H54 (cell line): ENCODE results near the gene ECI2.
A peak's percentile ranks its signal among the peaks of the same experiment; 100 is the strongest.

Experiments used
- DNase-seq: peaks from one replicate; pipeline ENCODE4 v3.0.0; 2011; ENCODE audit warnings: low spot score, mixed read lengths; ENCODE audit not compliant: insufficient read length
- FAIRE-seq: peaks from 3 replicates; lab custom pipeline; 2011; peaks lifted over from hg19 to GRCh38; lab: Jason Lieb, UNC
- POLR2A ChIP-seq: IDR thresholded peaks from 2 replicates; pipeline ENCODE4 v1.6.1; 2011; ENCODE audit warnings: low read depth, mild to moderate bottlenecking, low read length

ECI2 gene, protein sequence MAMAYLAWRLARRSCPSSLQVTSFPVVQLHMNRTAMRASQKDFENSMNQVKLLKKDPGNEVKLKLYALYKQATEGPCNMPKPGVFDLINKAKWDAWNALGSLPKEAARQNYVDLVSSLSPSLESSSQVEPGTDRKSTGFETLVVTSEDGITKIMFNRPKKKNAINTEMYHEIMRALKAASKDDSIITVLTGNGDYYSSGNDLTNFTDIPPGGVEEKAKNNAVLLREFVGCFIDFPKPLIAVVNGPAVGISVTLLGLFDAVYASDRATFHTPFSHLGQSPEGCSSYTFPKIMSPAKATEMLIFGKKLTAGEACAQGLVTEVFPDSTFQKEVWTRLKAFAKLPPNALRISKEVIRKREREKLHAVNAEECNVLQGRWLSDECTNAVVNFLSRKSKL

DNA sequence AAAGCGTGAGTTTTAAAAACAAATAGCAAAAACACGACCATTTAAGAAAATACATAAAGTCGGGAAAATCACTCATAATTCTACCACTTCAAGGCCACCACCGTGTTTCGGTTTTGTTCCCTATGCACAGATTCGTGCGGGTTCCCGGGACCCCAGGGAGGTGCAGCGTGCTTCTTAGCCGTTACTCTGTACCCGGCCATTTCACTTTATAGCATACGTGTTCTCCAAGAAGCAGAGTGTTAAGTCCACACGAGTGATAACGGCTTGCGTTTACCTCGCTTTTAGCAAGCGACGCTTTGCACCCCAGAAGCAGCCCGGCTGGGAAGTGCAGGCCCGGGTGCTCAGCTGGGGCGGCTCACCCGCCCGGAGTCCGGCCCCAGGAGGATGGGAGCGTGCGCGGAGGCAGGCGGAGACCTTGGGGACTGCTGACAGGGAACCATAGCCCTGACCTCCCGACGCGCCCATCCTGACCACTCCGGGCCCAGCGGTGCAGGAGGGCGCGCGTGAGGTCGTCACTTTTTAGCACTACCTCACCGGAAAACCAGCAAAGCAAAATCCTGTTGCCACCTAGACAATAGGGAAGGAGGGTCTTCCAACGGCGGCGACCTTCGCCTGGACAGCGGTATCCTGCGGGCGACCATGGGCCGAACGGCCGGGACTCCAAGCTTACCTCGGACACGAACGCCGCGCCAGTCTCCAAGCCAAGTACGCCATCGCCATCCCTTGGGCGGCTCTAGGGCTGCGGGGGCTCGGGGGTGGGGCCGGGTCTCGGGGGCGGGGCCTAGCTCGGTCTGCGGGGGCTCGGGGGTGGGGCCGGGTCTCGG is at the start of gene ECI2:
TSS of gene ECI2 (minus strand) at position 735 of the 824 bp plus-strand sequence. CDS start at position 720, 15 bp downstream.
- DNase-seq = peak; percentile 50
- peak; percentile 27 for FAIRE-seq
- peak; percentile 79 for TF ChIP-seq POLR2A

DNA sequence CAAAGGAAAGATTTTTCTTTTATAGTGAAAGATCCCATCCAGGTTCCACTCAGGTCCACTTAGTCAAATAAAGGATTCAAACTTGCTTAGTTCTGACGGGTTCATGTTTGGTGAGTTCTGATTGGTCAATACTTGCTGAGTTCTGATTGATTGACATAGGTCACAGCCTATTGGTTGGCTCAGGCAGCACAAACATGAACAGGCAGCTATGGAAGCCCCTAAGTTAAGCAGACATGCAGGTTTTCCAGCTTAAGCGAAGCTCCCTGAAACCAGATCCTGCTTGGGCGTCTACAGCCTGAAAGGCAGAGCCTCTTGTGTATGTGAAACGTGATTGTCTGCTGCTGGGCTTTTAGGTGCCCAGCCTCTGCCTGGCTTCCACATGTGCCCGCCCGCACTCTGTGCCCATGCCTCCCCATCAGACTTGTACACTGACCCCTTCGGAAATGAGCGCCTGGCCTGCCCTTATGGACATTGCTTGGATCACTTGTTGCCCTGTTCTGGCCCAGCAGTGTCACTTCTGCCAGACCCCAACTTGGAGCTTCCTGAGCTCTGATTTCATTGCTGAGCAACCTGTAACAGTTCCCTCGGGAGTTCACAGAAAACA is 45.4 kb upstream of the ECI2 start:
- no peak for FAIRE-seq
- TF ChIP-seq POLR2A = no peak
- DNase-seq = no peak

DNA sequence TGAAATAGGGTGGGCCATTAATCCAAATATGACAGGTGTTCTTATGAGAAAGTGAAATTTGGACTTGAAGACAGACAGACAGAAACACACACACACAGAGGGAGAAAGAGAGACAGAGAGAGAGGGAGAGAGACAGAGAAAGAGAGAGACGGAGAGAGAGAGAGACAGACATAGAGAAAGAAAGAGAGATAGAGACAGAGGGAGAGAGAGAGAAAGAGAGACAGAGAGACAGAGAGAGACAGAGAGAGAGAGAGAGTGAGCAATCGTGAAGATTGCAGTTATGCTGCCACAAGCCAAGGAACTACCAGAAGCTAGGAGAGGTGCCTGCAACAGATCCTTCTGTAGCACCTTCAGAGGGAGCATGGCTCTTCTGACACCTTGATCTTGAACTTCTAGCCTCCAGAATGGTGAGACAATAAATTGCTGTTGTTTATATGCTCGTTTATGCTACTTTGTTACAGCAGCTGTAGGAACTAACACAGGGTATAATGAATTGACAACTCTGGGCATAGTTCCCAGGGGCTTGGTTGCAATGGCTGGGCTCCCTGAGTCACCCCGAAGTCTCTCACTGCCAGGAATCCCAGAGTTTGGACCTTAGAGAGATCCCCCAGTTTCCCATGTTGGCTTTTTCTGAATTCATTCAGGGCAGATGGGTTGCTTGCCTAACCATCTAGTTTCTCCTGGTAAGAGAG is 44.7 kb upstream of the ECI2 start:
- FAIRE-seq = no peak
- no peak for DNase-seq
- no peak for TF ChIP-seq POLR2A

DNA sequence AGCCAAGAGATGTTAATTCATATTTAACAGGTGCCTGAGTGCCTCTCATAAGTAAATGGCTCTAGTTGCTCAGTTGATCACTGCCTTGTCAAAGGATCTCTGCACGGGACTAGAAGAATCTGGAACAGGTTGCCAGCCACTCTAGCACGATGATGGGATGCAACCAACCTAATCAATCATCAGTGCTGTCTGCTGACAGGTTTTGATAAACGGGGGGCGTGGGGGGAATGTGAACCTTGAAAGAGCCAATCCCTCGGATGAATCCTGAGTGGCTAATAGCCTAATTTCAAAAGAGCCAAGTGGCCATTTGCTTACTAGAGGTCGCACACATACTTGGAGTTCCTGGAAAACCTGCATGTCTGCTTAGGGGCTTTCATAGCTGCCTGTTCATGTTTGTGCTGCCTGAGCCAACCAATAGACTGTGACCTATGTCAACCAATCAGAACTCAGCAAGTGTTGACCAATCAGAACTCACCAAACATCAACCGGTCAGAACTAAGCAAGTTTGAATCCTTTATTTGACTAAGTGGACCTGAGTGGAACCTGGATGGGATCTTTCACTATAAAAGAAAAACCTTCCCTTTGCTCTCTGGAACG is 43.5 kb upstream of the ECI2 start:
- TF ChIP-seq POLR2A = no peak
- DNase-seq (no peak), FAIRE-seq (peak; percentile 91)

DNA sequence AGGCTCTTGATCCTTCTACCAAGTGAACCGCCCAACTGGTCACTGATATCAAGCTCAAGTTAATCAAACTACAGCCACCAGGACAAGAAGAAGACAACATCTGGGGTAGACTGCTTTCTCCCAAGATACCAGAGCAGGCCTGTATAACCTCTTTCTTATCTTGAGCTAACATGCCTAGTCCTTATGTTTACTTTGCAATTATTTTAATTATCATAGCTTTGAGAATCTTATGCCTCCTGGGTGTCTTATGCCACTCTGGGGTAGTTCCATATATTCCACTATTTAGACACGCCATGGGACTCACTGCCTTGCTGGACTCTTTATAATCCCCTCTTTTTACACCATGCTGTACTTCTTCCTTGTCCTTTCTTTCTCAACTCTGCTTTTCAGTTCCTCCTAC is 41.5 kb upstream of the ECI2 start:
- FAIRE-seq (no peak), DNase-seq (no peak)
- no peak for TF ChIP-seq POLR2A

DNA sequence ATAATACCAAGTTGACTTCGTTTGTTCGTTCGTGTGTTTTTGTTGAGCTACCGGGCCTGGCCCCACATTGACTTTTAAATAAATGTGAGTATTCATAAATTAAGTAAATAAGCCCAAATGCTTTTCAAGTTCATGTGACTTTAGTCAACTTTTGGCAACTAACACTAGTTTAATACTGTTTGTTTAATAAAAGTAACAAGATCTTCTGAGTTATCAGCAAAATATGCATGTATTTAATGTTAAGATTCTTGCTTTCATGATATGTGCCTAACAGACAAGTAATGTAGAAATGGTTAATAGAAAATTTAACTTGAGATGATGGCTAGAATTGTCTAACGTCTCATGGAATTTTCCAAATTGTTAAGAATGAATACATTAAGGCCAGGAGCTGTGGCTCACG is 38.7 kb upstream of the ECI2 start:
- TF ChIP-seq POLR2A = no peak
- FAIRE-seq = no peak
- no peak for DNase-seq

DNA sequence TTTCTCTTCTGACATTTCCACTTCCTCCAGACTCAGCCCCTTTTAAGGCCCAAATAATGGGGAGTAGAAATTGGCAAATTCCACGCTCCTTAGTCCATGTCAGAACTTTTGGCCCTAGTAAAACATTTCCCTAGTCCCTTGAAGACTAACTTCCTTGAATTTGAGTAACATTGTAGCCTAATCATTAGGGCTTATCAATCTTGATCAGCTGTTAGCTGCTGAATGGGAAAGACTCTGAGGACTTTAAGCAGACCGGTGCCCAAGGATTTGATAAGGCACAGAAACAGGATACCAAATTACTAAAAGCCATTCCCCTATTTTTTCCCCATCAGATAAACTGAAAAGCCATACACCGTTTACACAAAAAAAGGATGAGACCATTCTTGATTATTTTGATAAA is 37.0 kb upstream of the ECI2 start:
- no peak for FAIRE-seq
- TF ChIP-seq POLR2A = no peak
- DNase-seq = no peak

DNA sequence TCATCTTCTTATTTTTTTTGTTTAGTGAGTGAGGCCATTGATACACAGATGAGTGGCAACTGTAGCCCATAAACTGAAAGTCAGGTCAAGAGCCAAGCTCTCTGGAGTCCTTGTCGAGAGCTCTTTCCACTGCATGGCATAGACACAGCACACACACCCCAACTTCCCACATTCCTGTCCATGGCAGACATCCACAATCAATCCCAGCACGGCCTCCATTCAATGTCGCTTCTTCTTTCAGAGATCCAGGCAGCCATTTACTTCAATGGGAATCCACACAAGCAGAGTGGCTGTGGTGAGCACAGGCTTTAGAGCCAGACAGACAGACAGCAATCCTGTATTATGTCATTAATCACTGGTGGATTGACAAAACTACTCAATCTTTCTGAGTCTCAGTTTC is 34.9 kb upstream of the ECI2 start:
- no peak for FAIRE-seq
- TF ChIP-seq POLR2A = no peak

DNA sequence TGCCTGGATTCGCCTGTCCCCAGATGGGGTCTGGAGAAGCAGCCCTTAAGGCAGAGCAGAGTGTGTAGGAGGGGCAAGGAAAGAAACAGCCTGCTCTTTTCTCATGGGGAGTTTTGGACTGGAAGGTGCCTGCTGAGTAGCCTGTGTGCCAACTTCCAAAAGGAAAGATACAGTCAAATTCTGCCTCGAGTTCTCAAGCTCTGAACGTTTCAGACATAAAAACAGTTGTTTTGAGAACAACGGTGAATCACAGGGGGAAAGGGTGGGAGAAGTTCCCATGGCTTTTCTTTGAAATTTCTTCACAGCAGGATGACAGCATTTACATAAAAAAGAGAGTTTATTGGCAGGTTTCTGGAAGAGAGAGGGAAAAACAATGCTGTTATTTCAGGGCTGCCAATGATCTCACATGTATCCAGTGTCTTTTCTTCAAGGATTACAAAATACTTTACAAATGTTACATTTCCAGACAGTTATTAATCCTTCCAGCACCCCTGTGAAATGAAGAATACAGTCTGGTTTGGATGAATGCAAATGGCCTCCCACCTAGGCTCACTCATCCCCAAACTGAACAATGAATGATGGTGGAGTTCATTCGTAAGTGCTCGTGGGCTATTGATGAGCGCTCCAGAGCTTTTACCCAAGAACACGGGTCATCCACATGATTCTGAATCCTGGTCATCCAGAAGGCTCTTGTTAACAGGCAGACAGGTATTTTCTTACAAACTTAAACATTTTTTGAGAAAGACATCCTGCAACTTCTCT is 33.8 kb upstream of the ECI2 start:
- FAIRE-seq (no peak), DNase-seq (no peak)
- TF ChIP-seq POLR2A = no peak

More for the DNA sequence above, 34.9 kb upstream of the ECI2 start:
- DNase-seq = no peak

DNA sequence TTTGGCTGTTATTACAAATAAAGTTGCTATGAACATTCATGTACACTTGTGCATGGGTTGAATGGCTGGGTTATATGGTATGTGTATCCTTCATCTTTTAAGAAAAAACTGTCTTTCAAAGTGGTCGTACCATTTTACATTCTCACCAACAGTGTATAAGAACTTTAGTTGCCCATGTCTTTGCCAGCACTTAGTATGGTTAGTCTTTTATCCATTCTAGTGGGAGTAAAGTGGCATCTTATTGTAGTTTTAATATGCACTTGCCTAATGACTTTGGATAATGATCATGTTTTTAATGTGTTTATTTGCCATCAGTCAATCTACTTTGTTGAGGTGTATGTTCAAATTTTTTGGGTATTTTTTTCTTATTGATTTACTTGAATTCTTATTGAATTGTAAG is 32.5 kb upstream of the ECI2 start:
- TF ChIP-seq POLR2A = no peak
- DNase-seq (no peak), FAIRE-seq (no peak)

DNA sequence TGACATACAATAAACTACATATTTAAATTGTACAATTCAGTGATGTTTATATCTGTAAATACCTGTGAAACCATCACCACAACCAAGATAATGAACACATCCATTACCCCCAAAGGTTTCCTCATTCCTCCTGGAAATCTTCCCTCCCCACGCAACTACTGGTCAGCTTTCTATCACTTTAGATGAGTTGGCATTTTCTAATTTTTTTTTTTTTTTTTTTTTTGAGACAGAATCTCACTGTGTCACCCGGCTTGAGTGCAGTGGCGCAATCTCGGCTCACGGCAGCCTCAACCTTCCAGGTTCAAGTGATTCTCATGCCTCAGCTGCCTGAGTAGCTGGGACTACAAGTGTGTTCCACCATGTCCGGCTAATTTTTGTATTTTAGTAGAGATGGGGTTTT is 31.7 kb upstream of the ECI2 start:
- no peak for FAIRE-seq
- DNase-seq = no peak
- no peak for TF ChIP-seq POLR2A

DNA sequence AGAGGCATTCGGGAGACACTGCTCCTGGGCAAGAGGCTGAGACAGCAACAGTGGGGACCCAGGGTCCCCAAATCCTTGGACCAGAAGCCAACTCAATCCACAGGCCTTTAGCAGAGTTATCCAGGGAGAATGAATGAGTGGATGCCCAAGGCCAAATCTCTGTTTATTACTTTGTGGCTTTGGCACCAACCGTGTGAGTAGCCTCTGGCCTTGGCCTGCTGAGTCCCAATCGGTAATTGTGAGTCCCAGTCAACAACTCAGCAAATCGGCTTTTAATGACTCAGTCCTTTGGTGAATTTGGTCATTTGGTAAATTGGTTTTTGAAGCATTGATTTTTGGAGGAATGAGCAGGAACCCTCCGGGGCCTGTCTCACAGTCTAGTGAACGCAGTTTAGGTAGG is 29.1 kb upstream of the ECI2 start:
- TF ChIP-seq POLR2A = no peak
- DNase-seq (no peak), FAIRE-seq (no peak)

DNA sequence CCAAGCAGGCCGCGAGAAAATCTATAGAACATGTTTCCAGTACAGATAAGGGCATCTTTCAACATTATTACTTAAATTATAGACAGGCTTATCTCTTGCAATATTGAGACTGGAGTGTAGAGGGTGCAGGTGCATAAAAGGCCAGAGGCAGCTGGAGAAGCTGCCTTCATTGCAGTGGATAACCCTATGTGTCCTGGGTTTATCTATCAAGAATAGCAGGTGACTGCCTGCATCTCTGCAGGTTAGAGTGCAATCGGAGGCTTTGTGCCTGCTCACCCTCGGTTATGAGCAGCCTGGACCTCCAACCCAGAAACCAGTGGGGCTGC is 28.7 kb upstream of the ECI2 start:
- no peak for FAIRE-seq
- TF ChIP-seq POLR2A = no peak
- DNase-seq = no peak
